BLaER1 (cell line): ENCODE results near the gene GFPT2.

Experiments used
- H3K27ac ChIP-seq: shearing (Covaris generic); formaldehyde crosslinking; 2 replicates; pipeline ENCODE4 v1.8.1; 2022
- H3K27me3 ChIP-seq: shearing (Covaris generic); formaldehyde crosslinking; 2 replicates; pipeline ENCODE4 v1.8.1; 2022
- H3K36me3 ChIP-seq: shearing (Covaris generic); formaldehyde crosslinking; 2 replicates; pipeline ENCODE4 v1.8.1; 2022
- H3K4me1 ChIP-seq: shearing (Covaris generic); formaldehyde crosslinking; 2 replicates; pipeline ENCODE4 v1.8.1; 2022
- H3K4me2 ChIP-seq: shearing (Covaris generic); formaldehyde crosslinking; 2 replicates; pipeline ENCODE4 v1.8.1; 2022
- H3K4me3 ChIP-seq: shearing (Covaris generic); formaldehyde crosslinking; 2 replicates; pipeline ENCODE4 v1.8.1; 2022
- H3K9ac ChIP-seq: shearing (Covaris generic); formaldehyde crosslinking; 2 replicates; pipeline ENCODE4 v1.8.1; 2022
- H3K9me3 ChIP-seq: shearing (Covaris generic); formaldehyde crosslinking; 2 replicates; pipeline ENCODE4 v1.8.1; 2022
- H4K20me1 ChIP-seq: shearing (Covaris generic); formaldehyde crosslinking; 2 replicates; pipeline ENCODE4 v1.8.1; 2022
- Cebpa-rat ChIP-seq: shearing (Covaris generic); IDR thresholded peaks from 2 replicates; pipeline ENCODE4 v1.8.1; 2022

GFPT2 gene

GRCh38 chr5:180353048-180353979 lies at the start of gene GFPT2:
Gene GFPT2 (minus strand): TSS chr5:180353336. CDS start chr5:180353217, 119 bp downstream.
- H3K9ac ChIP-seq: 0 out of 2 replicates have a peak within 1 kb of the TSS, but pooled peaks have one; percentile 20
- H3K4me3 ChIP-seq: peak within 1 kb of the TSS; percentile 71
- H3K4me2 ChIP-seq: peak within 1 kb of the TSS; percentile 99

GRCh38 chr5:180402716-180403115 lies 49.6 kb upstream of the GFPT2 start:
- Histone ChIP-seq H3K27me3 (no peaks in the 10 kb centered on the region), H3K27ac (no peak overlapping the region), H3K4me1 (no peaks in the 10 kb centered on the region), H3K4me2 (no peak overlapping the region), H3K9me3 (peaks cover 13% of the 10 kb centered on the region), H3K36me3 (no peaks in the 10 kb centered on the region), H3K4me3 (no peak overlapping the region), H4K20me1 (no peaks in the 10 kb centered on the region), H3K9ac (no peak overlapping the region)
- TF ChIP-seq Cebpa-rat: no peak

More at GRCh38 chr5:180353048-180353979, at the start of gene GFPT2:
- H3K27me3 ChIP-seq: peaks cover 71% of the 10 kb centered on the region
- peaks cover 20% of the 10 kb centered on the region; the same call in 1 of the 2 replicates for H4K20me1 ChIP-seq
- no peak for TF ChIP-seq Cebpa-rat
- no peak within 1 kb of the TSS for H3K27ac ChIP-seq
- H3K4me1 ChIP-seq: peaks cover 19% of the 10 kb centered on the region; the same call in 1 of the 2 replicates
- H3K9me3 ChIP-seq: no peaks in the 10 kb centered on the region; the same call in 1 of the 2 replicates
- no peaks in the 10 kb centered on the region for H3K36me3 ChIP-seq

DNA sequence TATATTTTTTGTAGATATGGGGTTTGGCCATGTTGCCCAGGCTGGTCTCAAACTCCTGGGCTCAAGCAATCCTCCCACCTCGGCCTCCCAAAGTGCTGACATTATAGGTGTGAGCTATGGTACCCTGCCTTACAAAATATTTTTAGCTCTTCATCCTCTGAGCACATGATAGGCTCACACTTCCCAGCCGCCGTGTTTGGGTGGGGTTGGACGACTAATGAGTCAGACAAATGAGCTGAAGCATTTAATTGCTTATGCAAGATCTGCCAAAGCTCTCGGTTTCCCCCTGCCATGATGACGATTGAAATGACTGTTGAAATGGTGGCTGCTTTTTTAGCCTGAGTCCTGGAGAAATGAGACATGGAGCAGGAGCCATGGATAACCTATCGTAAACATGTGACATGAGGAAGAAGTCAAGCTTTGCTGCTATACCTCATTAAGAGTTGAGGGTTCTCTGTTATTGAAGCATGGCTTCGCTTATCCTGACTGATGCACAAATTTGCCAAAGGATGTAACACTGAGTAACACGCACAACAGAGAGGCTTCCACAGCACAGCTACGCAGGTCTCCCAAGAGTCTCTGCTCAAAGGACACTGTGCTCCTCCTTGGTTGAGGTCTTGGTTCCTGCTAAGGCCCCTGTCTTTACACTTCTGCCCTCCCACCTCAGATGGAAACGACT lies 48.2 kb upstream of the GFPT2 start:
- TF ChIP-seq Cebpa-rat: no peak
- no peak overlapping the region for H3K9ac ChIP-seq
- H3K4me1 ChIP-seq: no peaks in the 10 kb centered on the region
- no peak overlapping the region for H3K27ac ChIP-seq
- no peaks in the 10 kb centered on the region for H3K27me3 ChIP-seq
- H3K36me3 ChIP-seq: no peaks in the 10 kb centered on the region
- H3K4me3 ChIP-seq: no peak overlapping the region
- no peak overlapping the region for H3K4me2 ChIP-seq
- H3K9me3 ChIP-seq: peaks cover 13% of the 10 kb centered on the region
- no peaks in the 10 kb centered on the region for H4K20me1 ChIP-seq

DNA sequence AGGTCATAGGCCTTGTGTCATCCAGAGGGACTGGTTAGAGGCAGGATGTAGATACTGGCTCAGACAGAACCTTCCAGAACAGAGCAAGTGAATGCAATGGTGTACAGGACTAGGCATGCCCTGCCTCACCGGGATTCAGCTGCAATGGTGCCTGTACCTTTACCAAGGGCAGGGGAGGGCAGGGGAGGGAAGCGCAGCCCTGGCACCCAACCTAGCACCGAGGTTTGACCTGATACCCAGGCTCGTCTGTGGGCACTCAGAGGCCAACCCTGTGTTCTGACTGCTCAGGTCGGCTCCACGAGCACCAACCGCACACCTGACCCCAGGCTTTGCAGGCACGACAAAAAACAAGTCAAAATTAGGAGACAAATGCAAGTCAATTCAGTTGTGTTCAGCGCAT lies 47.3 kb upstream of the GFPT2 start:
- no peak for TF ChIP-seq Cebpa-rat
- Histone ChIP-seq H4K20me1 (no peaks in the 10 kb centered on the region), H3K27me3 (no peaks in the 10 kb centered on the region)

DNA sequence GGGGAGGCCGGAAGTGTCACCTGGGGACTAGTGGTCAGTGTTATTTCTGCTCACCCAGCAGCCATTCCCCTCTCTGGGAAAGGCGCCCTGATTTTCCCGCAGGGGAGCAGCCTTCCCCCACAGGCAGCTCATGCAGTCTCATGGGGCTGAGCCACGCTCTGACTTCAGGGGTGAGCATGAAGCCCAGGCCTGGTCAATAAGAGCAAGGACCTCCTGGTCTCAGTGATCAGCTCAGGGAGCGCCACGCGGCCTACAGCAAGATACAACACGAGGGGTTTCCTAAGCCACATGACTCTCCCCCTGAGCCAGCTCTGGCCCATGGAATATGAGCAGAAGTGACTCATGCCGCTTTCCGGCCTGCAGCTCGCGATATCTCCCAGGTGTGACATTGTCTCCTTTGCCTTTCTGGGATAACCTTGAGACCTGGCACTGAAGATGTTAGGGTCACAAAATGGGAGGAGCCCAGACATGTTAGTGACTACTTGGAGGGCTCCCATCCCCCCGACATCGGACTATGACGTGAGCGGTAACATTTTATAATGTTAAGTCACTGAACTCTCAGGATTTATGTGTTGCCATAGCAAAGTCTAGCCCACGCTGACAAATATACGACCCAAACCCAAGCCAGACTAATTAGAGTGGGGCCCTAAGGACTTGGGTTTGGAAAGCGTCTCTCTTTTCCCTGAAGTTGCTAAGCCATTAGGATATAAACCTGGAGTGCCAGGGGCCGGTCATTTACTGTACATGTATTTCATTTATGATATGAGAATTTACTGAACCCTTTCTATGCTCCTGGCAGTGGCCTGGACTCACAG lies 46.5 kb upstream of the GFPT2 start:
- Histone ChIP-seq H3K9me3 (peaks cover 13% of the 10 kb centered on the region), H3K4me3 (no peak overlapping the region), H3K27ac (no peak overlapping the region), H3K27me3 (no peaks in the 10 kb centered on the region), H3K9ac (no peak overlapping the region), H3K4me2 (no peak overlapping the region), H3K4me1 (no peaks in the 10 kb centered on the region), H4K20me1 (no peaks in the 10 kb centered on the region), H3K36me3 (no peaks in the 10 kb centered on the region)
- TF ChIP-seq Cebpa-rat: no peak

More for the DNA sequence above, 47.3 kb upstream of the GFPT2 start:
- Histone ChIP-seq H3K4me3 (no peak overlapping the region), H3K9ac (no peak overlapping the region), H3K4me2 (no peak overlapping the region), H3K36me3 (no peaks in the 10 kb centered on the region), H3K9me3 (peaks cover 13% of the 10 kb centered on the region), H3K4me1 (no peaks in the 10 kb centered on the region), H3K27ac (no peak overlapping the region)

- H3K27me3 ChIP-seq: no peaks in the 10 kb centered on the region
- H3K36me3 ChIP-seq: no peaks in the 10 kb centered on the region
- H4K20me1 ChIP-seq: no peaks in the 10 kb centered on the region
- H3K9ac ChIP-seq: no peak overlapping the region
- no peaks in the 10 kb centered on the region for H3K4me1 ChIP-seq
- H3K4me2 ChIP-seq: no peak overlapping the region
- no peak overlapping the region for H3K4me3 ChIP-seq
- no peak for TF ChIP-seq Cebpa-rat
- H3K9me3 ChIP-seq: peaks cover 5% of the 10 kb centered on the region
- H3K27ac ChIP-seq: no peak overlapping the region
These were observed 43.8 kb upstream of the GFPT2 start for GRCh38 chr5:180396926-180397325.

GRCh38 chr5:180395540-180396274 lies 42.6 kb upstream of the GFPT2 start:
- H3K4me2 ChIP-seq: no peak overlapping the region
- no peaks in the 10 kb centered on the region for H3K27me3 ChIP-seq
- TF ChIP-seq Cebpa-rat: no peak
- H4K20me1 ChIP-seq: no peaks in the 10 kb centered on the region
- no peaks in the 10 kb centered on the region for H3K9me3 ChIP-seq
- H3K4me3 ChIP-seq: no peak overlapping the region
- H3K27ac ChIP-seq: no peak overlapping the region
- no peaks in the 10 kb centered on the region for H3K36me3 ChIP-seq
- H3K9ac ChIP-seq: no peak overlapping the region
- H3K4me1 ChIP-seq: no peaks in the 10 kb centered on the region

GRCh38 chr5:180394031-180394636 lies 41.0 kb upstream of the GFPT2 start:
- no peaks in the 10 kb centered on the region for H3K27me3 ChIP-seq
- H4K20me1 ChIP-seq: no peaks in the 10 kb centered on the region
- H3K27ac ChIP-seq: no peak overlapping the region
- H3K9me3 ChIP-seq: no peaks in the 10 kb centered on the region
- H3K36me3 ChIP-seq: no peaks in the 10 kb centered on the region
- H3K4me2 ChIP-seq: no peak overlapping the region
- no peak overlapping the region for H3K9ac ChIP-seq
- H3K4me3 ChIP-seq: no peak overlapping the region
- no peaks in the 10 kb centered on the region for H3K4me1 ChIP-seq
- no peak for TF ChIP-seq Cebpa-rat
